ENCODE measurements around the gene CABS1.
A peak's percentile ranks its signal among the peaks of the same experiment; 100 is the strongest.

The CABS1 gene

GRCh38 chr4:70334681-70335080, at the start of gene CABS1:
Gene CABS1, plus strand, starts transcription at chr4:70334981. Its CDS starts 59 bp downstream, at chr4:70335040.
- H3K27ac ChIP-seq, result no peak within 1 kb of the TSS
- DNase-seq (ENCODE audit: low read depth, low spot score), result no peak

DNA sequence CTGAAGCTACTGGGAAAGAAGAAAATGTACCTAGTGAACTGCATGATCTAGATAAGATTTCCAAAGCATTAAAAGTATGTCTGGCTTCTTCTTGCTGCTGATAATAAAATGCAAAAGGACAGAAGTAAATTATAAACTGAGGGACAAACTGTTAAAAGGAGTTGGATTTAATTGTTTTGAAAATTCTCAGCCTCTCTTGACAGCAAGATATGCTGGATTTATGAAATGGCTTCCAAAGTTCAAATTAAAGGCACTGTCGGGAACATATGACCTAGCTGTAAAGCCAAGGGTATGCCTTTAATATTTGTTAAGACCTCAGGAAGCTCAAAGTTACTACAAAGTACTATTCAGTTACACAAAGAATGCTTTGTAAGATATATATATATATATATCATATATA, 46.1 kb upstream of the CABS1 start:
- no peak for DNase-seq (ENCODE audit: low read depth, low spot score)
- no peak overlapping the region for H3K27ac ChIP-seq

GRCh38 chr4:70291341-70291740, 43.4 kb upstream of the CABS1 start:
- no peak overlapping the region for H3K27ac ChIP-seq
- no peak for DNase-seq (ENCODE audit: low read depth, low spot score)

DNA sequence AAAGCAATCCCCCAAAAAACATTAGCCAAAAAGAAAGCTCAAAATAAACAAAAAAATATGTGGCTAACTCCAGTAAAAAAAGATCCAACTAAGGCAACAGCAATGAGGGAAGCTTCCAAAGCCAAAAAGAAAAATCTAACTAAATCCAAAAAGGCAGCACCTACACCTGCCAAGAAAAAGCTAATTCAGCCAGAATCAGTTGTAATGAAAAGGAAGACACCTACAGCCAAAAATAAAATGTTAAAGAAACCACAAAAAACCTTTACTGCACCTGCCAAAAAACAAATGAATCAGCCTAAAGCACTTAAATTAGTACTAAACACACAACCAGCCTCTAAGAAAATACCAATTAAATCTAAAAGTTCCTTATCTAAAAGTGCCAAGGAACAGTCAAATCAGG, 37.2 kb upstream of the CABS1 start:
- no peak for DNase-seq (ENCODE audit: low read depth, low spot score)
- no peak overlapping the region for H3K27ac ChIP-seq

DNA sequence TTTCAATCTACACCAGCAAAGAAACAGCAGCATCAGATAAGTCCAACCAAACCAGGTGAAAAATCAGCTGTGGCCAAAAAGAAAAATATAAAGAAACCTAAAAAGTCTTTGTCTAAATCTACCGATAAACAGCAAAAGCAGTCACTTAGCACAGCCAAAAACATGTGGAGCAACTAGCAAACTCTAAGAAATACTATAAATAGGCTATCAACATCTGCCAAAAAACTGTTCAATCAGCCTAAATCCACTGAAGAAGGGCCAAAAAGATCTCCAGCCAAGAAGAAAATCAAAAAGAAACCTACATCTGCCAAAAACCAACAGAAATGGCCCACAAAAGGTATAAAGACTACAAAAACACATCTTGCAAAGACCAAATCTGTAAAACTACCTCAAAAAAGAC, 36.7 kb upstream of the CABS1 start:
- H3K27ac ChIP-seq, result no peak overlapping the region
- DNase-seq (ENCODE audit: low read depth, low spot score), result no peak

- no peak for DNase-seq (ENCODE audit: low read depth, low spot score)
- no peak overlapping the region for H3K27ac ChIP-seq
These were observed 35.1 kb upstream of the CABS1 start for GRCh38 chr4:70299643-70300042.

GRCh38 chr4:70300215-70300614, 34.6 kb upstream of the CABS1 start:
- DNase-seq (ENCODE audit: low read depth, low spot score), result no peak

DNA sequence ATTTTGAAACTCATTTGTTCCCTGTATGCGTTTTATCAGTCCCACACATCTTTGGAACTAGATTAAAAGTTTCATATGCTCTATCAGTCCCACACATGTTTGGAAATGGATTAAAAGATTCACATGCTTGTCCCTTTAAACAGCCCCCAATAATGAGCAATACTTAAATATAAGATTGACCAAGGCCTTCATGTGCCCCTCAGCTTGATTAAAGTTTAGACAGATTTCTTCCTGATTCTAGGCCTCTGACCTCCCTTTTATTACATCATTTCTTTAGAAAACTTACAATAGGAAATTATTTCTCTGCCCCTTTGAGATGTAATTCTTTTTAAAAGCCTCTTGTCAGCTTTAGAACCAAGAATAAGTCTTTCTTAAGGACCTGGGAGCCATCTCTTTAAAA, 31.7 kb upstream of the CABS1 start:
- DNase-seq (ENCODE audit: low read depth, low spot score), result no peak
- H3K27ac ChIP-seq, result no peak overlapping the region

More at GRCh38 chr4:70300215-70300614, 34.6 kb upstream of the CABS1 start:
- no peak overlapping the region for H3K27ac ChIP-seq

DNA sequence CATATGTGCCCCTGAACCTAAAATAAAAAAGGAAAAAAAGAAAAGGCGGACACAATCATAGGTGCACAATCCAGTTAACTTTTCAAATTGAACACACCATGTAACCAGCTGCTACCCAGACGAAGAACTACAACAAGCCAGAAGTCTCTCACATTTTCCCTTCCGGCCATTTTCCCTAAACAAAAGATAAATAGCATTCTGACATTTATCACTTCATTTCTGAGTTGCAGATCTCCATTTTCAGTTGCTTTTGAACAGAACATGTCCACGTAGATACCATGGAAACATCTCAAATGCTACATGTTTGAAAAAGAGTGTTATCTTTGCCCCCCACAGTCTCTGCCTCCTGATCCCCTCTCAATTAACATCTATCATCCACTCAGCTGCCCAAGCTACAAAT, 29.2 kb upstream of the CABS1 start:
- no peak for DNase-seq (ENCODE audit: low read depth, low spot score)

GRCh38 chr4:70306076-70306475, 28.7 kb upstream of the CABS1 start:
- no peak for DNase-seq (ENCODE audit: low read depth, low spot score)

More for the DNA sequence above, 29.2 kb upstream of the CABS1 start:
- H3K27ac ChIP-seq, result no peak overlapping the region

DNA sequence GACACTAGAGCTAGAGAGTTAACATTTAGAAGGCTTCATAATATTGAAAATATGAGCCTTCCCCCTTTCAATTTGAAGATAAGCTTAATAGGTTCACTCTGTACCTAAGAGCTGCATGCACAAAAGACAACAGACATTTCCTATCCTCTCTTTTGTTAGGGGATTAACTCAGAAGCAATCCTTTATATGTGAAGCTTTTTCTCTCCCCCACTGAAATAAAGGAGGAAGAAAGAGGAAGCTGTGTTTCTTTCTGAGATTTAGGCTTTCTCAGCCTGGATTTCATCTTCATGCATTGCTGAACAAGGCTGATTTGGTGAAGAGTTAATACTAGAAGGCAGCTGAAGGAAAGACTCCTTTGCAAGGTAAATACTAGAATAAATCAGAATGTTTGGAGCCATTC, 21.0 kb upstream of the CABS1 start:
- DNase-seq (ENCODE audit: low read depth, low spot score), result no peak
- H3K27ac ChIP-seq, result no peak overlapping the region

More at GRCh38 chr4:70306076-70306475, 28.7 kb upstream of the CABS1 start:
- no peak overlapping the region for H3K27ac ChIP-seq

GRCh38 chr4:70315928-70316327, 18.9 kb upstream of the CABS1 start:
- no peak overlapping the region for H3K27ac ChIP-seq
- DNase-seq (ENCODE audit: low read depth, low spot score), result no peak

- H3K27ac ChIP-seq, result no peak overlapping the region
- no peak for DNase-seq (ENCODE audit: low read depth, low spot score)
These were observed 8.7 kb upstream of the CABS1 start for GRCh38 chr4:70326052-70326451.

DNA sequence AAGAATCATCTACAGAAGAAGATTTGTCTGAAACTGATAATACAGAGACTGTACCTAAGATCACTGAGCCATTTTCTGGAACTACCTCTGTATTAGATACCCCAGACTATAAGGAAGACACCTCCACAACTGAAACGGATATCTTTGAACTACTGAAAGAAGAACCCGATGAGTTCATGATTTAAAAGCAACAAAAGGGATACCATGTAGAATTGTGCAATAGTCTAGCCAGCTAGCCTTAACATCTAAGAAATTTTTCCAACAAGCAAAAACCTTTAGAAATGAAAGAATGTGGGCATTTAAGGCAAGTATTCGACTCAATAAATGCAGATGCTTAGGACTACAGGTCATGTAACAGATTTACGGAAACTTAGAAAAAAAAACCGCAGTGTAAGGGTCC, 1.3 kb downstream of the CABS1 start:
- DNase-seq (ENCODE audit: low read depth, low spot score), result no peak
- no peak overlapping the region for H3K27ac ChIP-seq

GRCh38 chr4:70337886-70338420, 3.2 kb downstream of the CABS1 start:
- H3K27ac ChIP-seq, result no peak overlapping the region
- no peak for DNase-seq (ENCODE audit: low read depth, low spot score)

- DNase-seq (ENCODE audit: low read depth, low spot score), result no peak
- H3K27ac ChIP-seq, result no peak overlapping the region
These were observed 21.4 kb downstream of the CABS1 start for GRCh38 chr4:70356185-70356584.

GRCh38 chr4:70359115-70359661, 24.4 kb downstream of the CABS1 start:
- peak overlapping the region; percentile 45 for H3K27ac ChIP-seq
- DNase-seq (ENCODE audit: low read depth, low spot score), result no peak

GRCh38 chr4:70360460-70360859, 25.7 kb downstream of the CABS1 start, which contains the start of gene SMR3A:
Gene SMR3A, plus strand, starts transcription at chr4:70360760. Its CDS starts 1,356 bp downstream, at chr4:70362116.
- DNase-seq (ENCODE audit: low read depth, low spot score), result no peak
- H3K27ac ChIP-seq, result peak within 1 kb of the TSS; percentile 45

DNA sequence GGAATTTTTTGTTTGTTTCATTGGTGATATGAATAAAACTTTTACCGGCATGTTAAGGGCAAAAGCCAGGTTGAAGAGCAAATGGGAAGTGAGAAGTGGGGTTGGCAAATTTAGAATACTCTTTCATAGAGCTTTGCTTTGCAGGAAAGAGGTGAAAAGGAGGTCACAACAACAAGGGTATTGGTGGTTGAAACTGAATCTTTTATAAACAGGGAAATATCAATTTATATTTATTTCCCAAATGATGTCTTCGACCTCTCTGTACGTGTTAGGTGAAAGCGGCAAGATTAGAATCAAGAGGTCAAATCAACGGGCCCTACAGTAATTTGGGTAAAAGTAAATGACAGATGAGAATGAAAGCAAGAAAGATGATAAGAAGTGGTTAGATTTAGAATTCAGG, 29.2 kb downstream of the CABS1 start:
- DNase-seq (ENCODE audit: low read depth, low spot score), result no peak

GRCh38 chr4:70365479-70365878, 30.7 kb downstream of the CABS1 start:
- peak overlapping the region; percentile 27 for H3K27ac ChIP-seq
- peak; percentile 77 for DNase-seq (ENCODE audit: low read depth, low spot score)

More for the DNA sequence above, 29.2 kb downstream of the CABS1 start:
- H3K27ac ChIP-seq, result no peak overlapping the region

DNA sequence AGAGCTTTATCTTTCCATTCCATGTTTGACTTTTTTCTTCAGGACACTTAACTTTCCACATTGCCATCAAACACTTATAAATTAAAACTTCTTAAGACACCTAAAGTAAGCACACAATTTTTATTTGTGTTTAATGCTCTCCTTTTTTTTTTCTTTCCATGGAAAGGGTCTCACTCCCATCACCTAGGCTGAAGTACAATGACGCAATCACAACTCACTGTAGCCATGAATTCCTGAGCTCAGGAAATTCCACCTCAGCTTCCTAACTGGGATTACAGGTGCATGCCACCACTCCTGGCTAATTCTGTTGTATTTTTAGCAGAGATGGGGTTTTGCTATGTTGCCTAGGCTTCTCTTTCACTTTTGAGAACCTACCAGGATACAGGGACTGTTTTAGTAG, 33.0 kb downstream of the CABS1 start:
- H3K27ac ChIP-seq, result no peak overlapping the region

GRCh38 chr4:70371987-70372386, 37.2 kb downstream of the CABS1 start:
- no peak for DNase-seq (ENCODE audit: low read depth, low spot score)
- H3K27ac ChIP-seq, result no peak overlapping the region

More for the DNA sequence above, 33.0 kb downstream of the CABS1 start:
- no peak for DNase-seq (ENCODE audit: low read depth, low spot score)
